ENCODE measurements around the gene ARRB1. TPM values are rescaled to one million over a fixed set of nuclear protein-coding genes. Genes with fewer than 3 reads are reported as not detected.

ARRB1 gene
- total and polyA plus RNA-seq, 2 of the 13 experiments (the other 11 are each of a cell fraction or from before 2014, with no cell fraction given): 22.5 to 35.7 TPM

- no peak for TF ChIP-seq PATZ1 (CRISPR knock-in tag; IDR thresholded peaks at IDR 0.05)
- no peak for TF ChIP-seq ZNF7 (CRISPR knock-in tag; IDR thresholded peaks at IDR 0.05)
- TF ChIP-seq ZNF207 (IDR thresholded peaks at IDR 0.05; ENCODE audit: borderline replicate concordance): no peak
- no peak for TF ChIP-seq ZNF468 (CRISPR knock-in tag; IDR thresholded peaks at IDR 0.05)
- no peak for TF ChIP-seq STAG1 (CRISPR knock-in tag; IDR thresholded peaks at IDR 0.05)
- no peak for TF ChIP-seq JUNB (CRISPR knock-in tag; IDR thresholded peaks at IDR 0.05; ENCODE audit: borderline replicate concordance)
- no peak for TF ChIP-seq TEF (CRISPR knock-in tag; IDR thresholded peaks at IDR 0.05)
Measured at GRCh38 chr11:75308986-75309385, 42.5 kb downstream of the ARRB1 start (continued).

- H3K4me1 ChIP-seq (ENCODE audit: insufficient read depth, low read length): peaks cover 34% of the 10 kb centered on the region; the same call in 1 of the 2 replicates
- no peak overlapping the region for H3K4me3 ChIP-seq (replicated peaks in 1 of 3; ENCODE audit: insufficient read depth in 1 of 3, low read depth in 2 of 3, low read length in 3 of 3)
- ChIA-PET CTCF (ENCODE audit: low intra/inter-chr PET ratio, low total read pairs) (no interaction called here), POLR2A (no interaction called here)
- no peak overlapping the region for H3K27ac ChIP-seq (ENCODE audit: extremely low read length, insufficient read depth, low read length)
- intact Hi-C loops (cut with micrococcal nuclease; ENCODE audit: unreplicated experiment): no loop called here
- peaks cover 31% of the 10 kb centered on the region; the same call in 1 of the 2 replicates for H4K20me1 ChIP-seq (ENCODE audit: insufficient read depth, low read length)
- TF ChIP-seq MAFK (conservative IDR thresholded peaks at IDR 0.05 in 1 of 2, IDR thresholded peaks at IDR 0.05 in 1 of 2; ENCODE audit: low read length in 2 of 2): 0 out of 4 replicates have a peak, but pooled peaks of 1 of the 2 experiments have one; percentile 3
- 0 out of 2 replicates have a peak, but pooled peaks have one; percentile 13 for TF ChIP-seq SAP130 (CRISPR knock-in tag; IDR thresholded peaks at IDR 0.05; ENCODE audit: low read depth)
- TF ChIP-seq ZSCAN30 (CRISPR knock-in tag; IDR thresholded peaks at IDR 0.05): no peak
- DNase-seq (ENCODE audit: low spot score) (no peak), FAIRE-seq (no peak), ATAC-seq (no peak; the same call in 2 of the 3 replicates)
- H2AFZ ChIP-seq (ENCODE audit: low read length): no peak overlapping the region
- in situ Hi-C loops (cut with HindIII; ENCODE audit: extremely low pct_ligation_motif_present, low pct_unique_long_range_greater_than_20kb): no loop called here
- 86% methylated on average over 6 of the region's 7 CpGs for WGBS (ENCODE audit: low lambda C conversion rate)
- BruUV-seq (replicated peaks): no TSS peak
- no peak overlapping the region for H3K4me2 ChIP-seq (ENCODE audit: low read depth, low read length)
- H3K9me3 ChIP-seq (ENCODE audit: low read length): no peaks in the 10 kb centered on the region
- H3K36me3 ChIP-seq (replicated peaks in 1 of 2; ENCODE audit: control insufficient read depth in 1 of 2, insufficient read depth in 2 of 2, low read length in 2 of 2): peaks cover 4 to 34% of the 10 kb centered on the region in 2 experiments; a peak in 4 of 5 replicates
- H3K27me3 ChIP-seq (ENCODE audit: control insufficient read depth in 1 of 2, insufficient read depth in 2 of 2, low read length in 2 of 2): no peaks in the 10 kb centered on the region
- H3K9ac ChIP-seq (ENCODE audit: insufficient read depth, low read depth, low read length): no peak overlapping the region
- H3K79me2 ChIP-seq (ENCODE audit: insufficient read depth, low read length): peaks cover 12% of the 10 kb centered on the region
Measured at GRCh38 chr11:75308116-75308515, 43.3 kb downstream of the ARRB1 start.
